Esophagus (tissue), 2 donors: Measurements from ENCODE around the gene UGGT2. TPM values are rescaled to one million over a fixed set of nuclear protein-coding genes. Genes with fewer than 3 reads are reported as not detected.
"Not testable (repeated sequence)": the region's sequence is repeated elsewhere in the genome, so short reads cannot be mapped to it uniquely, and the experiment has no call there.

Source experiments
- H3K27ac ChIP-seq, 2 donors: one replicate each; pipeline ENCODE4 v1.5.1; 2013; ENCODE audit warnings: low read depth in 2 of 2, mild to moderate bottlenecking in 2 of 2, inconsistent platforms in 1 of 2, low read length in 1 of 2, moderate library complexity in 1 of 2
- H3K27me3 ChIP-seq, 2 donors: one replicate each; pipeline ENCODE4 v1.6.1; 2013; ENCODE audit warnings: low read length in 2 of 2, control low read depth in 1 of 2, mild to moderate bottlenecking in 1 of 2; ENCODE audit not compliant: insufficient read depth in 2 of 2, control insufficient read depth in 1 of 2
- H3K36me3 ChIP-seq, 2 donors: one replicate each; pipeline ENCODE4 v1.6.1; 2013; ENCODE audit warnings: low read length in 1 of 2; ENCODE audit not compliant: control insufficient read depth in 2 of 2, insufficient read depth in 2 of 2
- H3K4me1 ChIP-seq, 2 donors: one replicate each; pipeline ENCODE4 v1.6.1; 2013; ENCODE audit warnings: low read length in 1 of 2; ENCODE audit not compliant: control insufficient read depth in 2 of 2, insufficient read depth in 2 of 2
- H3K4me3 ChIP-seq, 2 donors: one replicate each; pipeline ENCODE4 v1.5.1; 2013; ENCODE audit warnings: low read length in 2 of 2, mild to moderate bottlenecking in 2 of 2, low read depth in 1 of 2, moderate library complexity in 1 of 2
- H3K9me3 ChIP-seq, 2 donors: one replicate each; pipeline ENCODE4 v1.6.1; 2013; ENCODE audit warnings: mild to moderate bottlenecking in 2 of 2, low read depth in 1 of 2, low read length in 1 of 2, moderate library complexity in 1 of 2; ENCODE audit not compliant: control insufficient read depth in 2 of 2, insufficient read depth in 1 of 2
- WGBS, 2 donors: extraction: QIAGEN DNeasy Blood & Tissue Kit; methylation state at CpG; one replicate each; pipeline ENCODE4 v1.1.7; 2013; 5-methylcytosine and 5-hydroxymethylcytosine counted together
- polyA plus RNA-seq, 2 donors: library from polyadenylated mRNA; stranded (reverse); fragments of 200-250 nt; gene quantifications; one replicate each; pipeline ENCODE4 v1.2.3, GENCODE V29; 2013
- donor health status: healthy with polysubstance abuse.
- donor health status: Bipolar disorder and iron deficiency.

UGGT2 gene
- polyA plus RNA-seq, 2 donors: 3.2 to 3.5 TPM

DNA sequence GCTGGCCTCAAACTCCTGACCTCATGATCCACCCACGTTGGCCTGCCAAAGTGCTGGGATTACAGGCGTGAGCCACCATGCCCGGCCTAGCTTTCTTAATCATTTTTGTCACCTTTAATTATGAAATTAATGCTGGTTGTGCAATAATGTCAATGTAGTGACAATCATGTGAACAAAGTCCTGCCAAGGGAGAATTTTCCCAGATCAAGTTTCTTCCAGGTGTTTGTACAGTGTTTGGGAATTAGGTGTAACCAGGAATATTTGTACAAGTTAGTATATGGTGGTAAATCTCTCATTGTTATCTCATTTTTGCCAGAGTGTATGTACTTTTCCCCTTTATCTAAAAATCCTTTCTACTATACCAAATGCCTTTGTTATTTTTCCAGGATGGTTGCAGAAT, 171.1 kb downstream of the UGGT2 start:
- Histone ChIP-seq H3K4me3 (no peak overlapping the region), H3K9me3 (no peaks in the 10 kb centered on the region), H3K27ac (no peak overlapping the region), H3K27me3 (no peaks in the 10 kb centered on the region), H3K4me1 (no peaks in the 10 kb centered on the region), H3K36me3 (no peaks in the 10 kb centered on the region)
- WGBS, 2 donors: 50 to 54% methylated on average over 3 of the region's 3 CpGs

DNA sequence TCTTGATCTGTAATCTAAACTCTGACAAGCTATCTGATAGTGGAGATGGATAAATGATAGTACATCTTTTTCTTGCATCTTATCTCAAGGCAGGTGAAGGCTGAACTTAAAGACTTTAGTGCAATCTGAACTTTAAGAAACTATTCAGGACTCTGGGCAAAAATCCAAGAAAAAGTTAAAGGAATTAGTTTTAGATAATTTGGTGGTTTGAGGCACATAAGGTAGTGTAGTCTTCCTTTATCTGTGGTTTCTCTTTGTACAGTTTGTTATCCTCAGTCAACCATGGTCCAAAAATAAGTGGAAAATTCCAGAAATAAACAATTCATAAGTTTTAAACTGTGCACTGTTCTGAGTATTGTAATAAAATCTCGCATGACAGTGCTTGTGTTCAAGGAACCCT, 172.9 kb downstream of the UGGT2 start:
- 84 to 92% methylated on average over 1 of the region's 1 CpG for WGBS, 2 donors
- H3K27me3 ChIP-seq: no peaks in the 10 kb centered on the region
- no peaks in the 10 kb centered on the region for H3K36me3 ChIP-seq
- no peaks in the 10 kb centered on the region for H3K4me1 ChIP-seq
- no peak overlapping the region for H3K4me3 ChIP-seq
- no peak overlapping the region for H3K27ac ChIP-seq
- H3K9me3 ChIP-seq: no peaks in the 10 kb centered on the region

DNA sequence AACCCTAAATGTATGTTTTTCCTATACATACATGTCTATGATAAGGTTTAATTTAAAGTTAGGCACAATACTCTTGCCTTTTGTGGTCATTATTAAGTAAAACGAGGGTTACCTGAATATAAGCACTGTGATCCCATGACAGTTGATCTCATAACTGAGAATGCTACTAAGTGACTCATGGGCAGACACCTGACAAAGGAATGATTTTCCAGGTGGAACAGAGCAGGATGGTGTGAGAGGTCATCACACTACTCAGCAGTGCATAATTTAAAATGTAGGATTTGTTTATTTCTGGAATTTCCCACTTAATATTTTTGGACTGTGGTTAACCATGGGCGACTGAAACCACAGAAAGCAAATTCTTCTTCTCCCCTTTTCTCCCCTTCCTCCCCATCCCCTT, 178.9 kb downstream of the UGGT2 start:
- H3K27me3 ChIP-seq: no peaks in the 10 kb centered on the region
- WGBS, 2 donors: 82 to 92% methylated on average over 2 of the region's 2 CpGs
- no peak overlapping the region for H3K4me3 ChIP-seq
- no peaks in the 10 kb centered on the region for H3K9me3 ChIP-seq
- peaks cover 3 to 5% of the 10 kb centered on the region in 2 donors for H3K36me3 ChIP-seq
- H3K27ac ChIP-seq: no peak overlapping the region
- H3K4me1 ChIP-seq: no peaks in the 10 kb centered on the region

DNA sequence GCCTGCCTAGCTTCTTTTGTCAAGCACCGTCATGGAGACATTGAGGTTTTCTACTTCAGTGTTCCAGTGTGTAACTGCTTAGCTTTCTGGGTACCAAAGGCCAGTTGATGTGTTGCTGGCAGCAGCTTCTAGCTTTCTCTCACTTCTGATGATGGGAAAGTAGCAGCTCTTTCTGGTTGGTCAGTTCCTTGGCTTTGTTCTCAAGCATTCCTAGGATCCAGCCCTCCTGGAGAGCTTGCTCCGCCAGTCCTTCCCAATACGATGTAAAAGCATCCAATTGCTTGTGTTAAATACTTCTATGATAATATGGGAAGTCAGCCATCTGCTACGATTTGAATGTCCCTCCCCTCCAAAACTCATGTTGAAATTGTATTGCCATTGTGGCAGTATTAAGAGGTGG, 182.8 kb downstream of the UGGT2 start:
- Histone ChIP-seq H3K9me3 (no peaks in the 10 kb centered on the region), H3K27ac (no peak overlapping the region), H3K27me3 (no peaks in the 10 kb centered on the region), H3K36me3 (peaks cover 5 to 6% of the 10 kb centered on the region in 2 donors), H3K4me1 (no peaks in the 10 kb centered on the region), H3K4me3 (no peak overlapping the region)
- WGBS, 2 donors: 87 to 94% methylated on average over 4 of the region's 4 CpGs

DNA sequence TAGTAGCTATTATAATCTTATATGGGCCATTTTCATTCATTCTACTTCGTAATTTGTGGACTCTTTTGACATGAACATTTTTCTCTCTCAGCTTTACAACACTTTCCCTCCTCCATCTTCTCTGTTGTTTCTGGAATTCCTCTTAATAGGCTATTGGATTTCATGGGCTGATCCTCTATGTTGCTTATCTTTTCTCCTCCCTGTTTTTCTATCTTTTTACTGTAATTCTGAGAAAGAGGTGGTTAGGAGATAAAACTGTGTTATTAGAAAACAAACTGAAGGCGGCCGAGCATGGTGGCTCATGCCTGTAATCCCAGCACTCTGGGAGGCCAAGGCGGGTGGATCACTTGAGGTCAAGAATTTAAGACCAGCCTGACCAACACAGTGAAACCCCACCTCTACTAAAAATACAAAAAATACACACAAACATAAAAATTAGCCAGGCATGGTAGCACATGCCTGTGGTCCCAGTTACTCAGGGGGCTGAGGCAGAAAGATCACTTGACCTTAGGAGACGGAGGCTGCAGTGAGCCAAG, 188.1 kb downstream of the UGGT2 start:
- 92 to 97% methylated on average over 5 of the region's 5 CpGs for WGBS, 2 donors
- H3K9me3 ChIP-seq: no peaks in the 10 kb centered on the region

DNA sequence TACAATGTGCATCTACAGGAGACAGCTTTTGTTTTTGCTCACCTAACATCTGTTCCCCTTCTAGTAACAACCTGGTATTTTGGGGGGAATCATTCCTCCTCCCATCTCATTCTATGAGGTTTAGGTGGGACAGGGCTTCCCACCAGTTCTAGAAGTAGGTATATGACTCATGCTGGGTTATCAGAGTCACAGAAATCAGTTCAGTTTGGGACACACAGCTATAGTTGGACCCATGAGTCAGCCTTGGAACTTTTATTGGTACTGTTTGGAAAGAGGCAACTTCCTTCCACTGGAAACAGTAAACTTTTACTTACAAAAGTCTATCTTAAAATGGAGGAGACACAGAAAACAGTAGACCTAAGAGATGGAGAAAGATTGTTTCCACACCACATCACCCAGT, 190.8 kb downstream of the UGGT2 start:
- H3K27me3 ChIP-seq: no peaks in the 10 kb centered on the region
- H3K27ac ChIP-seq: no peak overlapping the region
- H3K9me3 ChIP-seq: no peaks in the 10 kb centered on the region
- H3K4me1 ChIP-seq: no peaks in the 10 kb centered on the region
- H3K36me3 ChIP-seq: no peaks in the 10 kb centered on the region
- no peak overlapping the region for H3K4me3 ChIP-seq

More for the DNA sequence above, 188.1 kb downstream of the UGGT2 start:
- H3K36me3 ChIP-seq: peaks cover 0 to 3% of the 10 kb centered on the region in 2 donors
- no peak overlapping the region for H3K27ac ChIP-seq
- no peaks in the 10 kb centered on the region for H3K4me1 ChIP-seq
- no peak overlapping the region for H3K4me3 ChIP-seq
- no peaks in the 10 kb centered on the region for H3K27me3 ChIP-seq

DNA sequence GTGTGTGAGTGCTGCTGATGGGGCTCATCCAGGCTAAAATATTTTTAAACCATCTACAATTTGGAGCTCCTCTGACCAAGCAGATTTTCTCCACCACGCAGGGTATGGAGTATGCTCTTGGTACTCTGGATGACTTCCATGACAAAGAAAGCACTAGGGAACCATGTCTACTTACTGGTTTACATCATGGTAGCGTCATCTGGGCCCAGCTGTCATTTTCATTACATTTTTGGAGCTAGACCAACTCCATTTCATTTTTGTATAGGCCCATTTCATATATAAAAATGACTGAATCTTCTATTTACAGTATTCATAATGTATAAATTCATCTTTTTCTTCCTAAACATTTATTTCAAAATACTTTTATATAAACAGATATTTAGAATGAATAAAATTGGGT, 191.9 kb downstream of the UGGT2 start:
- H3K27me3 ChIP-seq: no peaks in the 10 kb centered on the region
- WGBS, 2 donors: 63 to 77% methylated on average over 2 of the region's 2 CpGs
- no peaks in the 10 kb centered on the region for H3K36me3 ChIP-seq
- H3K4me3 ChIP-seq: no peak overlapping the region
- no peaks in the 10 kb centered on the region for H3K9me3 ChIP-seq
- no peaks in the 10 kb centered on the region for H3K4me1 ChIP-seq
- no peak overlapping the region for H3K27ac ChIP-seq

DNA sequence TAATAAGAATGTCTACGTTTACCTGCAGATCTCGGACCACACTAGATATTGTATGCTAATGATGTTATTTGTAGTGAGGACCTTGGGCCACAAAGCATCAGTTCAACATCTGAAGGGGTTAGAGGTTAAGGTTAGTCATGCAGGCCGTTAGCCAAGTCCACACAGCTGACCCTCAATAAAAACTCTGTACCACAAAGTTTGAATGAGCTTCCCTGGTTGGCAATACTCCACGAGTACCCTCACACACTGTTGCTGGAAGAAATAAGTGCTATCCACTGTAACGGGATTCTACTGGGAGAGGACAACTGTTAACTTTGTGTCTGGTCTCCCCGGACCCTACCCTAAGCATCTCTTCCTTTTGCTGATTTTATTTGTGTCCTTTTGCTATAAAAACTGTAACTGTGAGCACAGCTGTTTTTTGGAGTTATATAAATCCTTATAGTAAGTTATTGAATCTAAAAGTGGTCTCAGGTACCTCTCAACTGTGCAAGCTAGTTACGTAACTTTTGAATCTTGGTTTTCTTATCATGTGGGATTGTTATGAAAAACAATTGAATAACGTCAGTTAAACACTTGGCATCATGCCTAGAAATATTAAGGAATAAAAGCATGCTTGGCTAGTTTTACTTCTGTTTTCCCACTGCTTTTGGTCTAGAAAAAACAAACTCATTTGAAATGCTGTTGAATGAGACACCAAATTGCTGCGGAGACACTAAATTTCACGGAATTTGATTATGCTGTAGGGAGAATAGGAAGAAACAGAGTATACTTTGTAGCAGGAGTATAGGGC, 194.7 kb downstream of the UGGT2 start:
- H3K9me3 ChIP-seq: no peaks in the 10 kb centered on the region
- H3K36me3 ChIP-seq: no peaks in the 10 kb centered on the region
- 69 to 72% methylated on average over 10 of the region's 10 CpGs for WGBS, 2 donors
- no peaks in the 10 kb centered on the region for H3K4me1 ChIP-seq
- no peak overlapping the region for H3K4me3 ChIP-seq
- no peaks in the 10 kb centered on the region for H3K27me3 ChIP-seq
- H3K27ac ChIP-seq: no peak overlapping the region

DNA sequence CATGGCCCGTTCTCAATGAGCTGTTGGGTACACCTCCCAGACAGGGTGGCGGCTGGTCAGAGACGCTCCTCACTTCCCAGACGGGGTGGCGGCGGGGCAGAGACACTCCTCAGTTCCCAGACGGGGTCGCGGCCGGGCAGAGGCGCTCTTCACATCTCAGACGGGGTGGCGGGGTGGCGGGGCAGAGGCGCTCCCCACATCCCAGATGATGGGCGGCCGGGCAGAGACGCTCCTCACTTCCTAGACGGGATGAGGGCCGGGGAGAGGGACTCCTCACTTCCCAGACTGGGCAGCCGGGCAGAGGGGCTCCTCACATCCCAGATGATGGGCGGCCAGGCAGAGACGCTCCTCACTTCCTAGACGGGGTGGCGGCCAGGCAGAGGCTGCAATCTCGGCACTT, 207.5 kb downstream of the UGGT2 start:
- H3K36me3 ChIP-seq, H3K9me3 ChIP-seq, H3K4me1 ChIP-seq, H3K27ac ChIP-seq, H3K27me3 ChIP-seq, H3K4me3 ChIP-seq: not testable (repeated sequence)
- WGBS, 2 donors: 93% methylated on average over 24 to 26 of the region's 26 CpGs

DNA sequence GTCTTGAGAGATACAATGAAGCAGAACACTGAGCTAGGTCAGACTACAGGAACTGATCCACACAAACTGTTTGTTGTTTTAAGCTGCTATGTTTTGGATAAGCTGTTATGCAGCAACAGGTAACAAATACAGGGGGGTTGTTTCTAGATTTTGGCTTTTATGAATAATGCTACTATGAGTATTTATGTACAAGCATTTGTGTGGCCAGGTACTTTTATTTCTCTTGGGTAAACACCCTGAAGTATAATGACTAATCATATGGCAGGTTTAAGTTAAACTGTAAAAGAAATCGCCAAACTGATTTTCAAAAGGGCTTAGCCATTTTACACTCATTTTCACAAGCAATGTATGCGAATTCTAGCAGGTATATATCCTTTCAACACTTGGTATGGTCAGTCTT, 210.3 kb downstream of the UGGT2 start:
- H3K27ac ChIP-seq: no peak overlapping the region
- WGBS, 2 donors: 82 to 87% methylated on average over 2 of the region's 2 CpGs
- H3K4me3 ChIP-seq: no peak overlapping the region
- no peaks in the 10 kb centered on the region for H3K4me1 ChIP-seq
- H3K36me3 ChIP-seq: no peaks in the 10 kb centered on the region
- no peaks in the 10 kb centered on the region for H3K9me3 ChIP-seq
- H3K27me3 ChIP-seq: no peaks in the 10 kb centered on the region
